IMR-90 (cell line): ENCODE measurements around the gene EPB41L4A. TPM values are rescaled to one million over a fixed set of nuclear protein-coding genes. Genes with fewer than 3 reads are reported as not detected.

Experiments
- ATAC-seq: fragments of 200-7000 bp; cut with Tn5 transposase; 2 replicates; pipeline ENCODE4 v1.9.1; 2020; ENCODE audit warnings: low read depth, mild to moderate bottlenecking, moderate library complexity
- BruUV-seq: library from RNA; stranded (reverse); fragments of 400-500 nt; replicated peaks from 2 replicates; lab custom pipeline; 2021; lab: Mats Ljungman, UMichigan
- CTCF ChIA-PET: fragments of 300-600 bp; formaldehyde crosslinking; extraction: SDS; loops from one replicate; lab custom pipeline; 2021; ENCODE audit warnings: antibody characterized with exemption; lab: Yijun Ruan, JAX
- POLR2A ChIA-PET: fragments of 300-600 bp; sonication (Branson Sonifier 250); formaldehyde crosslinking; loops from one replicate; lab custom pipeline; 2022; ENCODE audit warnings: antibody characterized with exemption; ENCODE audit not compliant: unreplicated experiment; lab: Charles Lee
- DNase-seq: peaks from one replicate; pipeline ENCODE4 v3.0.0; 2013
- H2AFZ ChIP-seq: replicated peaks from 2 replicates; pipeline ENCODE3; 2013; ENCODE audit warnings: low read length, mild to moderate bottlenecking; ENCODE audit not compliant: poor library complexity
- H2AK5ac ChIP-seq: 2 replicates; pipeline ENCODE4 v1.6.1; 2013; ENCODE audit warnings: low read depth, low read length, inconsistent platforms
- H2AK9ac ChIP-seq: replicated peaks from 2 replicates; pipeline ENCODE3; 2013; ENCODE audit warnings: mild to moderate bottlenecking, low read depth, low read length, moderate library complexity; ENCODE audit not compliant: poor library complexity
- H2BK120ac ChIP-seq: 2 replicates; pipeline ENCODE4 v1.6.1; 2013; ENCODE audit warnings: low read depth, low read length, inconsistent platforms
- H2BK15ac ChIP-seq: 3 replicates; pipeline ENCODE4 v1.6.1; 2013; ENCODE audit warnings: low read depth, low read length, inconsistent platforms
- H2BK20ac ChIP-seq: 2 replicates; pipeline ENCODE4 v1.6.1; 2013; ENCODE audit warnings: low read depth, mild to moderate bottlenecking, inconsistent platforms, low read length, moderate library complexity
- H2BK5ac ChIP-seq: 2 replicates; pipeline ENCODE4 v1.6.1; 2013; ENCODE audit warnings: mild to moderate bottlenecking, low read depth, low read length, inconsistent platforms; ENCODE audit not compliant: poor library complexity, severe bottlenecking
- H3K14ac ChIP-seq: replicated peaks from 2 replicates; pipeline ENCODE4 v1.6.1; 2013; ENCODE audit warnings: low read depth, low read length, inconsistent platforms
- H3K18ac ChIP-seq: 2 replicates; pipeline ENCODE4 v1.6.1; 2013; ENCODE audit warnings: low read depth, low read length, control low read depth
- H3K23ac ChIP-seq: 2 replicates; pipeline ENCODE4 v1.6.1; 2013; ENCODE audit warnings: low read depth, low read length, inconsistent platforms
- H3K27ac ChIP-seq: 2 replicates; pipeline ENCODE4 v1.5.1; 2013; ENCODE audit warnings: mild to moderate bottlenecking, control low read depth, low read length; ENCODE audit not compliant: insufficient read depth
- H3K27me3 ChIP-seq: 2 replicates; pipeline ENCODE4 v1.6.1; 2013; ENCODE audit warnings: low read length; ENCODE audit not compliant: control insufficient read depth, insufficient read depth
- H3K36me3 ChIP-seq: 2 replicates; pipeline ENCODE4 v1.6.1; 2013; ENCODE audit warnings: low read length, mixed read lengths; ENCODE audit not compliant: control insufficient read depth, insufficient read depth
- H3K4ac ChIP-seq: 2 replicates; pipeline ENCODE4 v1.6.1; 2013; ENCODE audit warnings: low read depth, low read length, inconsistent platforms
- H3K4me1 ChIP-seq: 2 replicates; pipeline ENCODE4 v1.6.1; 2013; ENCODE audit warnings: low read length, mixed read lengths; ENCODE audit not compliant: control insufficient read depth, insufficient read depth
- H3K4me2 ChIP-seq: 2 replicates; pipeline ENCODE4 v1.6.1; 2013; ENCODE audit warnings: low read depth, mild to moderate bottlenecking, control low read depth, low read length, moderate library complexity
- H3K4me3 ChIP-seq: 2 replicates; pipeline ENCODE4 v1.5.1; 2013; ENCODE audit warnings: low read depth, mild to moderate bottlenecking, control low read depth, low read length, moderate library complexity; ENCODE audit not compliant: insufficient read depth
- H3K56ac ChIP-seq: 2 replicates; pipeline ENCODE4 v1.6.1; 2013; ENCODE audit warnings: low read length, inconsistent platforms; ENCODE audit not compliant: insufficient read depth; ENCODE audit errors: extremely low read depth
- H3K79me1 ChIP-seq, 2 experiments: 2 replicates each; pipeline ENCODE4 v1.6.1; 2013; ENCODE audit warnings: low read length in 2 of 2, inconsistent platforms in 1 of 2, low read depth in 1 of 2
- H3K9ac ChIP-seq: 2 replicates; pipeline ENCODE4 v1.6.1; 2013; ENCODE audit warnings: low read depth, low read length, control low read depth
- H3K9me1 ChIP-seq: 2 replicates; pipeline ENCODE4 v1.6.1; 2013; ENCODE audit warnings: low read length, inconsistent platforms; ENCODE audit not compliant: insufficient read depth
- H3K9me3 ChIP-seq: 2 replicates; pipeline ENCODE4 v1.6.1; 2013; ENCODE audit warnings: low read length; ENCODE audit not compliant: control insufficient read depth, insufficient read depth
- H4K20me1 ChIP-seq: 2 replicates; pipeline ENCODE4 v1.6.1; 2013; ENCODE audit warnings: low read length, inconsistent platforms; ENCODE audit not compliant: insufficient read depth
- H4K5ac ChIP-seq: 2 replicates; pipeline ENCODE4 v1.6.1; 2013; ENCODE audit warnings: mild to moderate bottlenecking, low read depth, low read length, control low read depth
- H4K8ac ChIP-seq, 2 experiments: 2 replicates each; pipeline ENCODE4 v1.6.1; 2013; ENCODE audit warnings: low read depth in 2 of 2, low read length in 2 of 2, control low read depth in 1 of 2, inconsistent platforms in 1 of 2
- H4K91ac ChIP-seq: 2 replicates; pipeline ENCODE4 v1.6.1; 2013; ENCODE audit warnings: low read depth, low read length, inconsistent platforms; ENCODE audit not compliant: insufficient read depth
- BHLHE40 ChIP-seq: fragments of 150-350 bp; IDR thresholded peaks from 2 replicates; pipeline ENCODE4 v1.6.1; 2016; ENCODE audit warnings: mild to moderate bottlenecking, low read depth, low read length
- CEBPB ChIP-seq: IDR thresholded peaks from 2 replicates; pipeline ENCODE4 v1.6.1; 2012; ENCODE audit warnings: low read depth, low read length, improper control_type of control experiment
- ELK1 ChIP-seq: fragments of 150-350 bp; IDR thresholded peaks from 2 replicates; pipeline ENCODE4 v1.6.1; 2016; ENCODE audit warnings: low read depth, mild to moderate bottlenecking, low read length, moderate library complexity, borderline replicate concordance
- FOS ChIP-seq: fragments of 150-350 bp; IDR thresholded peaks from 2 replicates; pipeline ENCODE4 v1.6.1; 2016; ENCODE audit warnings: low read depth, low read length
- MAFK ChIP-seq: IDR thresholded peaks from 2 replicates; pipeline ENCODE4 v1.6.1; 2012; ENCODE audit warnings: low read depth, low read length, improper control_type of control experiment
- MAZ ChIP-seq: IDR thresholded peaks from 2 replicates; pipeline ENCODE4 v1.6.1; 2012; ENCODE audit warnings: low read depth, mild to moderate bottlenecking, low read length, improper control_type of control experiment, moderate library complexity, borderline replicate concordance
- MXI1 ChIP-seq: IDR thresholded peaks from 2 replicates; pipeline ENCODE4 v1.6.1; 2012; ENCODE audit warnings: low read depth, mild to moderate bottlenecking, low read length, moderate library complexity, borderline replicate concordance
- NFE2L2 ChIP-seq: fragments of 150-350 bp; IDR thresholded peaks from 2 replicates; pipeline ENCODE4 v1.6.1; 2016; ENCODE audit warnings: low read depth, mild to moderate bottlenecking, low read length
- POLR2A ChIP-seq: IDR thresholded peaks from 2 replicates; pipeline ENCODE4 v1.6.1; 2012; ENCODE audit warnings: mild to moderate bottlenecking, low read depth, low read length
- RAD21 ChIP-seq: IDR thresholded peaks from 2 replicates; pipeline ENCODE4 v1.6.1; 2012; ENCODE audit warnings: low read length, improper control_type of control experiment
- RCOR1 ChIP-seq: IDR thresholded peaks from 2 replicates; pipeline ENCODE4 v1.6.1; 2012; ENCODE audit warnings: mild to moderate bottlenecking, low read length, improper control_type of control experiment; ENCODE audit not compliant: insufficient replicate concordance
- RFX5 ChIP-seq: IDR thresholded peaks from 2 replicates; pipeline ENCODE4 v1.8.0; 2012; ENCODE audit warnings: low read depth, mild to moderate bottlenecking, low read length, moderate library complexity
- SMC3 ChIP-seq: fragments of 150-350 bp; IDR thresholded peaks from 2 replicates; pipeline ENCODE4 v1.6.1; 2016; ENCODE audit warnings: low read depth, mild to moderate bottlenecking, antibody characterized with exemption, low read length, moderate library complexity
- WGBS, 2 experiments: methylation state at CpG; one replicate each; pipeline versions ENCODE4 v1.1.5 to v1.1.7; 2013; ENCODE audit warnings: missing lambda C conversion rate in 2 of 2; ENCODE audit not compliant: insufficient read length in 1 of 2; ENCODE audit errors: extremely low coverage in 2 of 2; 5-methylcytosine and 5-hydroxymethylcytosine counted together
- dilution Hi-C: fragments of 300-500 bp; cut with HindIII; formaldehyde crosslinking; loops from one replicate; pipeline ENCODE4 v1.14.3; 2018; ENCODE audit warnings: low sequenced_read_pairs; ENCODE audit not compliant: unreplicated experiment
- in situ Hi-C: fragments of 300-500 bp; cut with MboI; formaldehyde crosslinking; loops from 3 replicates; pipeline ENCODE4 v1.14.3; 2019; ENCODE audit warnings: low sequenced_read_pairs, inconsistent platforms, mixed read lengths
- intact Hi-C: fragments of 100-400 bp; cut with micrococcal nuclease; formaldehyde crosslinking; loops from 2 replicates; pipeline ENCODE4 v1.10.0; 2022
- polyA plus RNA-seq, 3 experiments: library from polyadenylated mRNA; depleted of rRNA; stranded (reverse); fragments of >200 nt; gene quantifications; 2 replicates each; pipeline ENCODE4 v1.2.3, GENCODE V29; 2012; ENCODE audit warnings: low replicate concordance in 1 of 3
- total RNA-seq: library from RNA; depleted of rRNA; stranded (reverse); fragments of >200 nt; gene quantifications from 2 replicates; pipeline ENCODE4 v1.2.3, GENCODE V29; 2012
- TF ChIP-seq, protein P1 (sequence below): fragments of 150-350 bp; IDR thresholded peaks from 2 replicates; pipeline ENCODE4 v1.6.1; 2017; ENCODE audit warnings: mild to moderate bottlenecking, antibody characterized with exemption, low read length, low read depth
- TF ChIP-seq, protein P2 (sequence below): conservative IDR thresholded peaks from 2 replicates; pipeline ENCODE4 v1.5.1; 2012; ENCODE audit warnings: mild to moderate bottlenecking, low read depth, low read length, improper control_type of control experiment

The EPB41L4A gene
- total and polyA plus RNA-seq, 2 of the 4 experiments (the other 2 are of a cell fraction): under 0.01 to 0.02 TPM

DNA sequence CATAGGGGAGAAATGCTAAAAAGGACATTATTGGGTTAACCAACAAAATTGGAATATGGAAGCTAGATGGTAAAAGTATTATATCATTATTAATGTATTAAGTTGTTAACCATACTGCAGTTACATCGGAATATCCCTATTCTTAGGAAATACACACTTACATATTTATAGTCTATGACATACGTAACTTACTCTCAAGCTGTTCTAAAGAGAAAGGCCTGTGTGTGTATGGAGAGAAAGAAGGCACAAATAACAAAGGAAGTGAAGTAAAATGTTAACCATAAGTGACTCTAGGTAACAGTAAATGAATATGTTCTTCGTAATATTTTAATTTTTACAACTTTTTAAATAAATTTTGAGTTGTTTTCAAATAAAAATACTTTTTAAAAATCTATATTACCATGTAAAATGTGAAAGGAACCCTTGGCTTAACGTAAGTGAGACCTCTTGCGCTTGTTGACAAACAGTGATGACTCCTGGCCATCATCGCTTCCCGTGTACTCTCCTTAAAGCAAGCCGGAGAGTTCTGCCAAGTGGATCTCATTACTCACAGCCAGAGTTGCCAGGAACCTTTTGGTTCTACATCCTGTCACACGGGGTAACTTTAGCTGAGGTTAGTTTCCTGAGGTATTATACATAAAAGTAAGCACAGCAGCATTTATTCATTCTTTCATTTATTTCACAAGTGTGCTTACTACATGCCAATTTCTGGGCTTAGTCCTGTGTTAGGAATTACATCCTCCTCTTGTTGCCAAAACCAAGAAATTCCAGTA, 165.4 kb downstream of the EPB41L4A start:
- Histone ChIP-seq H2AK9ac (no peak overlapping the region), H4K91ac (no peak overlapping the region), H3K27ac (no peak overlapping the region), H2AK5ac (no peak overlapping the region), H3K27me3 (peaks cover 1% of the 10 kb centered on the region), H3K14ac (no peak overlapping the region), H2BK20ac (no peak overlapping the region), H2BK15ac (no peak overlapping the region), H3K4me1 (no peaks in the 10 kb centered on the region), H2BK120ac (no peak overlapping the region), H4K20me1 (no peaks in the 10 kb centered on the region), H3K18ac (no peak overlapping the region), H3K56ac (no peak overlapping the region), H2AFZ (no peak overlapping the region), H4K5ac (no peak overlapping the region), H3K4me2 (no peak overlapping the region), H2BK5ac (no peak overlapping the region), H4K8ac (no peak overlapping the region), H3K36me3 (no peaks in the 10 kb centered on the region), H3K9me3 (no peaks in the 10 kb centered on the region), H3K23ac (no peak overlapping the region), H3K4me3 (no peak overlapping the region), H3K9me1 (no peaks in the 10 kb centered on the region), H3K79me1 (no peaks in the 10 kb centered on the region), H3K9ac (no peak overlapping the region), H3K4ac (no peak overlapping the region)
- intact Hi-C loops (no loop called here), in situ Hi-C loops (no loop called here), dilution Hi-C loops (no loop called here)
- ChIA-PET POLR2A (no interaction called here), CTCF (no interaction called here)
- DNase-seq: no peak
- no TSS peak for BruUV-seq
- WGBS, 2 experiments: 100% methylated on average over 1 of the region's 9 CpGs; no CpG with 5 or more reads in 1 of the 2 experiments
- no peak for TF ChIP-seq NFE2L2
- TF ChIP-seq CEBPB: no peak
- TF ChIP-seq FOS: no peak
- no peak for TF ChIP-seq MAZ
- no peak for TF ChIP-seq BHLHE40
- TF ChIP-seq RFX5: no peak
- TF ChIP-seq POLR2A: no peak
- TF ChIP-seq, protein P1, sequence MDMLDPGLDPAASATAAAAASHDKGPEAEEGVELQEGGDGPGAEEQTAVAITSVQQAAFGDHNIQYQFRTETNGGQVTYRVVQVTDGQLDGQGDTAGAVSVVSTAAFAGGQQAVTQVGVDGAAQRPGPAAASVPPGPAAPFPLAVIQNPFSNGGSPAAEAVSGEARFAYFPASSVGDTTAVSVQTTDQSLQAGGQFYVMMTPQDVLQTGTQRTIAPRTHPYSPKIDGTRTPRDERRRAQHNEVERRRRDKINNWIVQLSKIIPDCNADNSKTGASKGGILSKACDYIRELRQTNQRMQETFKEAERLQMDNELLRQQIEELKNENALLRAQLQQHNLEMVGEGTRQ: no peak
- TF ChIP-seq ELK1: no peak
- TF ChIP-seq MXI1: no peak
- TF ChIP-seq, protein P2, sequence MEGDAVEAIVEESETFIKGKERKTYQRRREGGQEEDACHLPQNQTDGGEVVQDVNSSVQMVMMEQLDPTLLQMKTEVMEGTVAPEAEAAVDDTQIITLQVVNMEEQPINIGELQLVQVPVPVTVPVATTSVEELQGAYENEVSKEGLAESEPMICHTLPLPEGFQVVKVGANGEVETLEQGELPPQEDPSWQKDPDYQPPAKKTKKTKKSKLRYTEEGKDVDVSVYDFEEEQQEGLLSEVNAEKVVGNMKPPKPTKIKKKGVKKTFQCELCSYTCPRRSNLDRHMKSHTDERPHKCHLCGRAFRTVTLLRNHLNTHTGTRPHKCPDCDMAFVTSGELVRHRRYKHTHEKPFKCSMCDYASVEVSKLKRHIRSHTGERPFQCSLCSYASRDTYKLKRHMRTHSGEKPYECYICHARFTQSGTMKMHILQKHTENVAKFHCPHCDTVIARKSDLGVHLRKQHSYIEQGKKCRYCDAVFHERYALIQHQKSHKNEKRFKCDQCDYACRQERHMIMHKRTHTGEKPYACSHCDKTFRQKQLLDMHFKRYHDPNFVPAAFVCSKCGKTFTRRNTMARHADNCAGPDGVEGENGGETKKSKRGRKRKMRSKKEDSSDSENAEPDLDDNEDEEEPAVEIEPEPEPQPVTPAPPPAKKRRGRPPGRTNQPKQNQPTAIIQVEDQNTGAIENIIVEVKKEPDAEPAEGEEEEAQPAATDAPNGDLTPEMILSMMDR: no peak
- no peak for TF ChIP-seq SMC3
- TF ChIP-seq RCOR1: no peak
- TF ChIP-seq RAD21: no peak
- TF ChIP-seq MAFK: no peak
- ATAC-seq: no peak
